Esophagus muscularis mucosa (tissue), 4 donors: ENCODE measurements around the gene PABPC1L2A. TPM values are rescaled to one million over a fixed set of nuclear protein-coding genes. Genes with fewer than 3 reads are reported as not detected.
"Not testable (repeated sequence)": the region's sequence is repeated elsewhere in the genome, so short reads cannot be mapped to it uniquely, and the experiment has no call there.

Experiments used
- DNase-seq: peaks from one replicate; pipeline ENCODE4 v3.0.0-alpha.2; 2017; ENCODE audit errors: extremely low spot score
- H3K27ac ChIP-seq, 4 donors: fragments of 200-600 bp; sonication (generic); replicated peaks in 1 of 4; 1 replicate in 3 of 4; 2 replicates in 1 of 4; pipeline ENCODE4 v1.5.1; 2016 to 2019; ENCODE audit warnings: mild to moderate bottlenecking in 1 of 4
- H3K27me3 ChIP-seq, 4 donors: fragments of 200-600 bp; sonication (generic); one replicate each; pipeline versions ENCODE4 v1.5.1 to v1.6.0; 2016 to 2019
- H3K36me3 ChIP-seq, 4 donors: fragments of 200-600 bp; sonication (generic); one replicate each; pipeline ENCODE4 v1.5.1; 2016 to 2019
- H3K4me1 ChIP-seq, 4 donors: fragments of 200-600 bp; sonication (generic); one replicate each; pipeline ENCODE4 v1.5.1; 2016 to 2019
- H3K4me3 ChIP-seq, 4 donors: fragments of 200-600 bp; sonication (generic); 1 replicate in 2 of 4; 2 replicates in 2 of 4; pipeline ENCODE4 v1.5.1; 2016 to 2019; ENCODE audit warnings: mild to moderate bottlenecking in 4 of 4, moderate library complexity in 1 of 4
- H3K9me3 ChIP-seq, 4 donors: fragments of 200-600 bp; sonication (generic); 1 replicate in 3 of 4; 2 replicates in 1 of 4; pipeline ENCODE4 v1.5.1; 2016 to 2019
- EP300 ChIP-seq: sonication (generic); formaldehyde crosslinking; IDR thresholded peaks from one replicate; pipeline ENCODE4 v1.6.1; 2017; ENCODE audit warnings: antibody characterized with exemption
- POLR2A ChIP-seq: fragments of 450-650 bp; IDR thresholded peaks from one replicate; pipeline ENCODE4 v1.6.1; 2017; ENCODE audit warnings: antibody characterized with exemption, moderate library complexity, mild to moderate bottlenecking, low read depth
- POLR2AphosphoS5 ChIP-seq, 2 donors: sonication (generic); formaldehyde crosslinking; IDR thresholded peaks; one replicate each; pipeline ENCODE4 v1.6.1; 2017; ENCODE audit warnings: antibody characterized with exemption in 2 of 2
- WGBS: methylation state at CpG from one replicate; pipeline ENCODE4 v1.1.5; 2018; 5-methylcytosine and 5-hydroxymethylcytosine counted together
- intact Hi-C: fragments of 100-400 bp; cut with DNase I; formaldehyde crosslinking; loops from one replicate; pipeline ENCODE4 v1.15.1; 2023
- total RNA-seq, 4 donors: library from RNA; depleted of rRNA; stranded (reverse); fragments of >200 nt; gene quantifications; one replicate each; pipeline versions ENCODE4 v1.1.0 to v1.2.1, GENCODE V29; 2016
- TF ChIP-seq, protein P1 (sequence below), 3 experiments: fragments of 200-600 bp in 2 of 3; fragments of 450-650 bp in 1 of 3; sonication (generic) in 2 of 3; IDR thresholded peaks; one replicate each; pipeline ENCODE4 v1.5.1; 2017 to 2019; ENCODE audit warnings: antibody characterized with exemption in 3 of 3, mild to moderate bottlenecking in 2 of 3, moderate library complexity in 1 of 3

Gene PABPC1L2A
- total RNA-seq, 4 donors from 2014 or later: 0.17 TPM; not detected in 3

DNA sequence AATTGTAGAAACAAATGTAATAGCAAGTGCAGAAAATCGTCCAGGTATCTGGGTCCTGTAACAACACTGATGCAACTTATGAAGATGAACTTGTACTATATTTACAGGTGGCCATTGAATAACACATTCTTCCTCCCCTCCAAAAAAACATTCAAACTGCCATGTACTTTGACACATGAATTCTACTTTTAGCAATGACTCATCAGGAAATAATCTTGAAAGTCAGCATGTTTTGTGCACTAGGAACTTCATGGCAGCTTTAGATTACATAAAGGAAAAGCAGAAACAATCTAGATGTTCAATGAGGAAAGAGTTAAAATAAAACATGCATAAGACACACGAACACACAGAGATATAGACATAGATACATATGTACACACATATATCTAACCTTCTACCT is 2.5 kb downstream of the PABPC1L2A start:
- DNase-seq: no peak
- Histone ChIP-seq H3K36me3 (no peaks in the 10 kb centered on the region), H3K4me1 (no peaks in the 10 kb centered on the region), H3K4me3 (no peak overlapping the region), H3K9me3 (no peaks in the 10 kb centered on the region), H3K27ac (no peak overlapping the region), H3K27me3 (peaks cover 0 to 3% (median 0%) of the 10 kb centered on the region in 4 donors)
- 24% methylated on average over 2 of the region's 2 CpGs for WGBS
- TF ChIP-seq, protein P1, sequence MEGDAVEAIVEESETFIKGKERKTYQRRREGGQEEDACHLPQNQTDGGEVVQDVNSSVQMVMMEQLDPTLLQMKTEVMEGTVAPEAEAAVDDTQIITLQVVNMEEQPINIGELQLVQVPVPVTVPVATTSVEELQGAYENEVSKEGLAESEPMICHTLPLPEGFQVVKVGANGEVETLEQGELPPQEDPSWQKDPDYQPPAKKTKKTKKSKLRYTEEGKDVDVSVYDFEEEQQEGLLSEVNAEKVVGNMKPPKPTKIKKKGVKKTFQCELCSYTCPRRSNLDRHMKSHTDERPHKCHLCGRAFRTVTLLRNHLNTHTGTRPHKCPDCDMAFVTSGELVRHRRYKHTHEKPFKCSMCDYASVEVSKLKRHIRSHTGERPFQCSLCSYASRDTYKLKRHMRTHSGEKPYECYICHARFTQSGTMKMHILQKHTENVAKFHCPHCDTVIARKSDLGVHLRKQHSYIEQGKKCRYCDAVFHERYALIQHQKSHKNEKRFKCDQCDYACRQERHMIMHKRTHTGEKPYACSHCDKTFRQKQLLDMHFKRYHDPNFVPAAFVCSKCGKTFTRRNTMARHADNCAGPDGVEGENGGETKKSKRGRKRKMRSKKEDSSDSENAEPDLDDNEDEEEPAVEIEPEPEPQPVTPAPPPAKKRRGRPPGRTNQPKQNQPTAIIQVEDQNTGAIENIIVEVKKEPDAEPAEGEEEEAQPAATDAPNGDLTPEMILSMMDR (IDR thresholded peaks at IDR 0.05): no peak
- no peak for TF ChIP-seq POLR2AphosphoS5 (IDR thresholded peaks at IDR 0.05)
- TF ChIP-seq EP300: no peak
- TF ChIP-seq POLR2A: no peak
- intact Hi-C loops: no loop called here

GRCh38 chrX:73069365-73070035 is 9.8 kb downstream of the PABPC1L2A start:
- no peak for DNase-seq
- WGBS: 86% methylated on average over 6 of the region's 31 CpGs
- no peak overlapping the region for H3K4me3 ChIP-seq
- no peak for TF ChIP-seq POLR2AphosphoS5 (IDR thresholded peaks at IDR 0.05)
- H3K27ac ChIP-seq: no peak overlapping the region
- intact Hi-C loops: no loop called here
- no peaks in the 10 kb centered on the region for H3K4me1 ChIP-seq
- H3K27me3 ChIP-seq: no peaks in the 10 kb centered on the region
- peaks cover 0 to 15% (median 0%) of the 10 kb centered on the region in 4 donors for H3K9me3 ChIP-seq
- no peaks in the 10 kb centered on the region for H3K36me3 ChIP-seq

DNA sequence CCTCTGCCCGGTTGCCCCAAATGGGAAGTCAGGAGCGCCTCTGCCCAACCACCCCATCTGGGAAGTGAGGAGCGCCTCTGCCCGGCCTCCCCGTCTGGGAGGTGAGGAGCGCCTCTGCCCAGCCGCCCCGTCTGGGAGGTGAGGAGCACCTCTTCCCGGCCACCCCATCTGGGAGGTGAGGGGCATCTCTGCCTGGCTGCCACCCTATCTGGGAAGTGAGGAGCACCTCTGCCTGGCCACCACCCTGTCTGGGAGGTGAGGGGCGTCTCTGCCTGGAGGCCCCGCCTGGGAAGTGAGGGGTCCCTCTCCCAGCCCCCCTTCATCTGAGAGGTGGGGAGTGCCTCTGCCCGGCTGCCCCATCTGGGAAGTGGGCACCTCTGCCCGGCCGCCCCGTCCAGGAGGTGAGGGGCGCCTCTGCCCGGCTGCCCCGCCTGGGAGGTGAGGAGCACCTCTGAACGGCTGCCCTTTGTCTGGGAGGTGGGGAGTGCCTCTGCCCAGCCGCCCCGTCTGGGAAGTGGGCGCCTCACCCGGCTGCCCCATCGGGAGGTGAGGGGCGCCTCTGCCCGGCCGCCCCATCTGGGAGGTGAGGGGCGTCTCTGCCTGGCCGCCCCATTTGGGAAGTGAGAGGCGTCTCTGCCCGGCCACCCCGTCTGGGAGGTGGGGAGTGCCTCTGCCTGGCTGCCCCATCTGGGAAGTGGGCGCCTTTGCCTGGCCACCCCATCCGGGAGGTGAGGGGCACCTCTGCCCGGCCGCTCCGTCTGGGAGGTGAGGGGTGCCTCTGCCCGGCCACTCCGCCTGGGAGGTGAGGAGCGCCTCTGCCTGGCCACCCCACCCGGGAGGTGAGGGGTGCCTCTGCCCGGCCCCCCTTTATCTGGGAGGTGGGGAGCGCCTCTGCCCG is 10.6 kb downstream of the PABPC1L2A start:
- intact Hi-C loops: no loop called here
- Histone ChIP-seq H3K4me1 (no peaks in the 10 kb centered on the region), H3K36me3 (no peaks in the 10 kb centered on the region), H3K9me3 (peaks cover 0 to 15% (median 0%) of the 10 kb centered on the region in 4 donors), H3K27me3 (no peaks in the 10 kb centered on the region), H3K27ac (no peak overlapping the region), H3K4me3 (no peak overlapping the region)
- no peak for DNase-seq
- WGBS: 86% methylated on average over 7 of the region's 44 CpGs
- TF ChIP-seq EP300: no peak
- no peak for TF ChIP-seq POLR2A
- TF ChIP-seq POLR2AphosphoS5 (IDR thresholded peaks at IDR 0.05): no peak
- TF ChIP-seq, protein P1 (IDR thresholded peaks at IDR 0.05): no peak

DNA sequence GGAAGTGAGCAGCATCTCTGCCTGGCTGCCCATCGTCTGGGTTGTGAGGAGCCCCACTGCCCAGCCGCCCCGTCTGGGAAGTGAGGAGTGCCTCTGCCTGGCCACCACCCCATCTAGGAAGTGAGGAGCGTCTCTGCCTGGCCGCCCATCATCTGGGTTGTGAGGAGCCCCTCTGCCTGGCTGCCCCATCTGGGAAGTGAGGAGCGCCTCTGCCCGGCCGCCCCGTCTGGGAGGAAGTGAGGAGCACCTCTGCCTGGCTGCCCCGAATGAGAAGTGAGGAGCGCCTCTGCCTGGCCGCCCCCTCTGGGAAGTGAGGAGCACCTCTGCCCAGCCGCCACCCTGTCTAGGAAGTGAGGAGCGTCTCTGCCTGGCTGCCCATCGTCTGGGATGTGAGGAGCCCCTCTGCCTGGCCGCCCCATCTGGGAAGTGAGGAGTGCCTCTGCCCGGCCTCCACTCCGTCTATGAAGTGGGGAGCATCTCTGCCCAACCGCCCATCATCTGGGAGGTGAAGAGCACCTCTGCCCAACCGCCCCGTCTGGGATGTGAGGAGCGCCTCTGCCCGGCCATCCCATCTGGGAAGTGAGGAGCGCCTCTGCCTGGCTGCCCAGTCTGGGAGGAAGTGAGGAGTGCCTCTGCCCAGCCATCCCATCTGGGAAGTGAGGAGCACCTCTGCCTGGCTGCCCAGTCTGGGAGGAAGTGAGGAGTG is 11.4 kb downstream of the PABPC1L2A start:
- H3K27me3 ChIP-seq, H3K4me3 ChIP-seq, DNase-seq, intact Hi-C loops, H3K27ac ChIP-seq, H3K36me3 ChIP-seq, H3K4me1 ChIP-seq: not testable (repeated sequence)
- 86% methylated on average over 14 of the region's 24 CpGs for WGBS
- H3K9me3 ChIP-seq: peaks cover 0 to 15% (median 0%) of the 10 kb centered on the region in 4 donors

GRCh38 chrX:73028876-73029275 is 50.4 kb downstream of the PABPC1L2A start:
- Histone ChIP-seq H3K9me3 (peaks cover 0 to 16% (median 0%) of the 10 kb centered on the region in 4 donors), H3K36me3 (no peaks in the 10 kb centered on the region), H3K4me3 (no peak overlapping the region), H3K4me1 (no peaks in the 10 kb centered on the region), H3K27me3 (no peaks in the 10 kb centered on the region), H3K27ac (no peak overlapping the region)
- DNase-seq: no peak
- intact Hi-C loops: no loop called here
- WGBS: 56% methylated on average over 1 of the region's 1 CpG
- TF ChIP-seq EP300: no peak
- no peak for TF ChIP-seq POLR2A
- no peak for TF ChIP-seq POLR2AphosphoS5 (IDR thresholded peaks at IDR 0.05)
- TF ChIP-seq, protein P1 (IDR thresholded peaks at IDR 0.05): no peak

Other genes starting within 250 kb of the PABPC1L2A start
- not detected for gene FAM236C, start 166.9 kb downstream of the PABPC1L2A start, total RNA-seq
- not detected for gene FAM236A, start 141.3 kb downstream of the PABPC1L2A start, total RNA-seq
- not detected for gene DMRTC1, start 135.7 kb downstream of the PABPC1L2A start, total RNA-seq
- gene PABPC1L2B, start 76.6 kb downstream of the PABPC1L2A start, total RNA-seq: not detected
- gene NAP1L2, start 135.3 kb upstream of the PABPC1L2A start, total RNA-seq: 1 to 10 TPM; 3.3 to 5.0 (median 3.5) TPM